HG02970 (cell line): Measurements from ENCODE around the gene OR2J2.
"Not testable (repeated sequence)": the region's sequence is repeated elsewhere in the genome, so short reads cannot be mapped to it uniquely, and the experiment has no call there.

Experiments
- ATAC-seq: cut with Tn5 transposase; IDR thresholded peaks from one replicate; pipeline ENCODE4 v1.9.1; 2021; ENCODE audit warnings: mild to moderate bottlenecking, moderate library complexity, moderate number of reproducible peaks; ENCODE audit not compliant: unreplicated experiment, low FRiP score

The OR2J2 gene

GRCh38 chr6:29170607-29171006 is at the start of gene OR2J2:
OR2J2 (plus strand) TSS chr6:29170907; CDS start chr6:29173636, 2,729 bp downstream.
- ATAC-seq, result not testable (repeated sequence)

- no peak for ATAC-seq
Observed at GRCh38 chr6:29129326-29130012, 41.2 kb upstream of the OR2J2 start.

- ATAC-seq, result no peak
Observed at GRCh38 chr6:29130644-29131043, 40.1 kb upstream of the OR2J2 start.

- no peak for ATAC-seq
Observed at GRCh38 chr6:29131691-29132090, 39.0 kb upstream of the OR2J2 start.

GRCh38 chr6:29137724-29138123 is 33.0 kb upstream of the OR2J2 start:
- ATAC-seq, result no peak

GRCh38 chr6:29141606-29142005 is 29.1 kb upstream of the OR2J2 start:
- no peak for ATAC-seq

GRCh38 chr6:29142309-29142708 is 28.4 kb upstream of the OR2J2 start:
- ATAC-seq, result no peak

GRCh38 chr6:29146179-29146578 is 24.5 kb upstream of the OR2J2 start:
- no peak for ATAC-seq

- no peak for ATAC-seq
Observed at GRCh38 chr6:29147074-29147473, 23.6 kb upstream of the OR2J2 start.

GRCh38 chr6:29149444-29149843 is 21.3 kb upstream of the OR2J2 start:
- not testable (repeated sequence) for ATAC-seq

GRCh38 chr6:29153083-29153482 is 17.6 kb upstream of the OR2J2 start:
- ATAC-seq, result no peak

- not testable (repeated sequence) for ATAC-seq
Observed at GRCh38 chr6:29155182-29155581, 15.5 kb upstream of the OR2J2 start.

- not testable (repeated sequence) for ATAC-seq
Observed at GRCh38 chr6:29159922-29160321, 10.8 kb upstream of the OR2J2 start.

- ATAC-seq, result not testable (repeated sequence)
Observed at GRCh38 chr6:29165571-29165970, 5.1 kb upstream of the OR2J2 start.

- no peak for ATAC-seq
Observed at GRCh38 chr6:29171736-29172135, 1.0 kb downstream of the OR2J2 start.

- ATAC-seq, result no peak
Observed at GRCh38 chr6:29183594-29183993, 12.9 kb downstream of the OR2J2 start.

- ATAC-seq, result not testable (repeated sequence)
Observed at GRCh38 chr6:29188659-29189058, 18.0 kb downstream of the OR2J2 start.

- no peak for ATAC-seq
Observed at GRCh38 chr6:29200767-29201662, 30.3 kb downstream of the OR2J2 start.

GRCh38 chr6:29201966-29202365 is 31.3 kb downstream of the OR2J2 start:
- ATAC-seq, result no peak

- no peak for ATAC-seq
Observed at GRCh38 chr6:29211488-29211887, 40.8 kb downstream of the OR2J2 start.

GRCh38 chr6:29216528-29216927 is 45.8 kb downstream of the OR2J2 start:
- ATAC-seq, result no peak

- ATAC-seq, result not testable (repeated sequence)
Observed at GRCh38 chr6:29217242-29217641, 46.5 kb downstream of the OR2J2 start.
